Measurements from ENCODE around the gene CADM1. TPM values are rescaled to one million over a fixed set of nuclear protein-coding genes. Genes with fewer than 3 reads are reported as not detected.

CADM1 gene
- total RNA-seq, 1 experiment from 2014 or later, result 12.9 TPM

DNA sequence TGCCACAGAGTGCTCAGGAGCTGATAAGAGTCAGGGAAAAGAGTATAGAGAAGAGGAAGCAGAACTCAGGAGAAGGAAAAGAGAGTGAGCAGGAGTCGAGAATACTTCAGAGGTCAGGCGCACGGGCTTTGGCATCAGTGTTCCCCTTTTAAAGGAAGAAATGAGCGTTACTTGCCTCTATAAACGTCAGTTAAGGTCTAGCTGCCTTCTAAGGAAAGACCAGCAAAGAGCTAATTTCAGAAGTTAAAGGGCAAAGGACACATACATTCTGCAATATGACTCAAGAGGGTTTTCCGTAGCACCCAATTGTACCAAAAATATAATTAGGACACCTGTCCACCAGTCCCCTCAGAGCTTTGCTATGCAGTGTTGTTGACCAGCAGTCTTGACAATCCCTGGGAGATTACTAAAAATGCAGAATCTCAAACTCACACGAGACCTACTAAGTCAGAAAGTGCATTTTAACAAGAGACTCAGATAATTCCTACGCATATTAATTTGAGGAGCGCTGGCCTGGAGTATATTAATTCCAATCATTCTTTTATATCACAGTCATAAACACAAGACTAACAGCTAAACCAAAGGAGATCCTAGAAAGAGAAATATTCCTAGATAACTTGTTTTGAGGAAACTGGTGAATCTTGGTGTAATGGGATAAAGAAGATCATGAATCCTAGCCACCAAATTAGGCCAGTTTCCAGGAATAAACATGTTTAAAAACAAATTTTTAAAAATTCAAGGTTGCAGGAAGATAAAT, 249.0 kb downstream of the CADM1 start:
- intact Hi-C loops (cut with micrococcal nuclease; ENCODE audit: unreplicated experiment), result no loop called here
- TF ChIP-seq, protein P1, sequence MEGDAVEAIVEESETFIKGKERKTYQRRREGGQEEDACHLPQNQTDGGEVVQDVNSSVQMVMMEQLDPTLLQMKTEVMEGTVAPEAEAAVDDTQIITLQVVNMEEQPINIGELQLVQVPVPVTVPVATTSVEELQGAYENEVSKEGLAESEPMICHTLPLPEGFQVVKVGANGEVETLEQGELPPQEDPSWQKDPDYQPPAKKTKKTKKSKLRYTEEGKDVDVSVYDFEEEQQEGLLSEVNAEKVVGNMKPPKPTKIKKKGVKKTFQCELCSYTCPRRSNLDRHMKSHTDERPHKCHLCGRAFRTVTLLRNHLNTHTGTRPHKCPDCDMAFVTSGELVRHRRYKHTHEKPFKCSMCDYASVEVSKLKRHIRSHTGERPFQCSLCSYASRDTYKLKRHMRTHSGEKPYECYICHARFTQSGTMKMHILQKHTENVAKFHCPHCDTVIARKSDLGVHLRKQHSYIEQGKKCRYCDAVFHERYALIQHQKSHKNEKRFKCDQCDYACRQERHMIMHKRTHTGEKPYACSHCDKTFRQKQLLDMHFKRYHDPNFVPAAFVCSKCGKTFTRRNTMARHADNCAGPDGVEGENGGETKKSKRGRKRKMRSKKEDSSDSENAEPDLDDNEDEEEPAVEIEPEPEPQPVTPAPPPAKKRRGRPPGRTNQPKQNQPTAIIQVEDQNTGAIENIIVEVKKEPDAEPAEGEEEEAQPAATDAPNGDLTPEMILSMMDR (conservative IDR thresholded peaks at IDR 0.05; ENCODE audit: low read depth, low read length), result no peak
- no peak for TF ChIP-seq EZH2 (IDR thresholded peaks at IDR 0.05; ENCODE audit: borderline replicate concordance, low read depth, low read length, poor library complexity, severe bottlenecking)
- DNase-seq (ENCODE audit: low spot score), result no peak
- Histone ChIP-seq H3K27ac (ENCODE audit: low read depth, low read length, poor library complexity, severe bottlenecking) (no peak overlapping the region), H3K36me3 (ENCODE audit: insufficient read depth, low read length, poor library complexity, severe bottlenecking) (no peaks in the 10 kb centered on the region), H3K4me1 (ENCODE audit: insufficient read depth, low read length, poor library complexity, severe bottlenecking) (peaks cover 2% of the 10 kb centered on the region), H3K9me3 (ENCODE audit: low read depth, low read length, poor library complexity, severe bottlenecking) (no peaks in the 10 kb centered on the region), H3K4me3 (ENCODE audit: low read depth, low read length, poor library complexity, severe bottlenecking) (no peak overlapping the region), H3K27me3 (replicated peaks; ENCODE audit: insufficient read depth, low read depth, low read length, poor library complexity) (no peaks in the 10 kb centered on the region)
- POLR2A ChIA-PET (ENCODE audit: low non-redundant PET), result no interaction called here
- no TSS peak for BruUV-seq (replicated peaks)
- CTCF ChIA-PET, result no interaction called here

DNA sequence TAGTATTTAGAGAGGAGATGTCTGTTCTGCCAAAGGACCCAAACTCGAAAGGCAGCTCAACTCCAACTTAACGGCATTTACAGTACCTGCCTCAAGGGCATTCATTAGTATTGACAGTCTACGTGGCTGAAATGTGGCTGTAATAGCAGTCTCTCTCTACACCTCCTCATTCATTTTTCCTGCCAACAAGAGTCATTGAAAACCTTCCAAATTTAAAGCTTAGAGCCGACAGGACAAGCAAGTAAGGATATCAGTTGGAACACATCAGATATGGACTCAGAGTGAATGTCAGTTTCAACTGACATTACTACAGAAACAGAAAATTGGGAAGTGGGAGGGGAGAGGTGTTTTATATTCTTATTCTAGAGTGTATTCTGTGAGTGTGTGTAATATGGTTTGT, 253.1 kb downstream of the CADM1 start:
- H3K36me3 ChIP-seq (ENCODE audit: insufficient read depth, low read length, poor library complexity, severe bottlenecking), result no peaks in the 10 kb centered on the region
- no peak overlapping the region for H3K4me3 ChIP-seq (ENCODE audit: low read depth, low read length, poor library complexity, severe bottlenecking)
- intact Hi-C loops (cut with micrococcal nuclease; ENCODE audit: unreplicated experiment), result no loop called here
- no peaks in the 10 kb centered on the region for H3K9me3 ChIP-seq (ENCODE audit: low read depth, low read length, poor library complexity, severe bottlenecking)
- H3K4me1 ChIP-seq (ENCODE audit: insufficient read depth, low read length, poor library complexity, severe bottlenecking), result no peaks in the 10 kb centered on the region
- no TSS peak for BruUV-seq (replicated peaks)
- ChIA-PET CTCF (no interaction called here), POLR2A (ENCODE audit: low non-redundant PET) (no interaction called here)
- H3K27ac ChIP-seq (ENCODE audit: low read depth, low read length, poor library complexity, severe bottlenecking), result no peak overlapping the region
- H3K27me3 ChIP-seq (replicated peaks; ENCODE audit: insufficient read depth, low read depth, low read length, poor library complexity), result no peaks in the 10 kb centered on the region
- no peak for DNase-seq (ENCODE audit: low spot score)
- no peak for TF ChIP-seq EZH2 (IDR thresholded peaks at IDR 0.05; ENCODE audit: borderline replicate concordance, low read depth, low read length, poor library complexity, severe bottlenecking)
- TF ChIP-seq, protein P1 (conservative IDR thresholded peaks at IDR 0.05; ENCODE audit: low read depth, low read length), result no peak

DNA sequence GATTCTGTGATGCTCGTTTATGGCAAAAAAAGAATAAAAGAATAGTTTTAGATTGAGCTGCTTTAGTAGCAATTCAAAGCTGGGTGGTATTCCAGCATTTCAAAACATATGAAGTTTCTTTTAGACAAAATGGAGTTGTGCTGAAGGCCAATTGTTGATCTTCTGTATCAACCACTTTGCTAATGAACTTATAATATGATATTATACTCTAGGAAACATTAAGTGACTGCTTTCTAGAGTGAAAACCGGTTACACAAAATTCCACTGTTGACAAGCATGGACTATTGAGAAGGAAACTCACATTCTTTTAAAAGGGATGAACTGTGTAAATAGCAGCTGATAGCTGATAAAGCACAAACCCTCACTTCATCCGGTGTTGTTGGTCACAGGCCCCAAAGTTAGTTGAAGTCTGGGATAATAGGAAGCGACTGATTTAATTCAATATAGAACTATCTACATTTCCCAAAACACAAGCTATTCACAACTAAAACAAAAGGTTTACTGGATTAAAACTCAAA, 255.1 kb downstream of the CADM1 start:
- H3K27ac ChIP-seq (ENCODE audit: low read depth, low read length, poor library complexity, severe bottlenecking), result no peak overlapping the region
- intact Hi-C loops (cut with micrococcal nuclease; ENCODE audit: unreplicated experiment), result no loop called here
- H3K4me3 ChIP-seq (ENCODE audit: low read depth, low read length, poor library complexity, severe bottlenecking), result no peak overlapping the region
- ChIA-PET POLR2A (ENCODE audit: low non-redundant PET) (no interaction called here), CTCF (no interaction called here)
- no peaks in the 10 kb centered on the region for H3K27me3 ChIP-seq (replicated peaks; ENCODE audit: insufficient read depth, low read depth, low read length, poor library complexity)
- H3K36me3 ChIP-seq (ENCODE audit: insufficient read depth, low read length, poor library complexity, severe bottlenecking), result no peaks in the 10 kb centered on the region
- no peak for DNase-seq (ENCODE audit: low spot score)
- BruUV-seq (replicated peaks), result no TSS peak
- no peaks in the 10 kb centered on the region for H3K4me1 ChIP-seq (ENCODE audit: insufficient read depth, low read length, poor library complexity, severe bottlenecking)
- H3K9me3 ChIP-seq (ENCODE audit: low read depth, low read length, poor library complexity, severe bottlenecking), result no peaks in the 10 kb centered on the region
- TF ChIP-seq, protein P1 (conservative IDR thresholded peaks at IDR 0.05; ENCODE audit: low read depth, low read length), result no peak
- TF ChIP-seq EZH2 (IDR thresholded peaks at IDR 0.05; ENCODE audit: borderline replicate concordance, low read depth, low read length, poor library complexity, severe bottlenecking), result no peak
